HepG2 (cell line): Measurements from ENCODE around the gene C22orf31. TPM values are rescaled to one million over a fixed set of nuclear protein-coding genes. Genes with fewer than 3 reads are reported as not detected.
A peak's percentile ranks its signal among the peaks of the same experiment; 100 is the strongest.

Source experiments
- ATAC-seq: fragments of 200-7000 bp; cut with Tn5 transposase; 3 replicates; pipeline ENCODE4 v1.9.1; 2020; ENCODE audit warnings: mild to moderate bottlenecking, moderate library complexity
- BruUV-seq: library from RNA; stranded (reverse); fragments of 400-500 nt; replicated peaks from 2 replicates; lab custom pipeline; 2021; lab: Mats Ljungman, UMichigan
- CTCF ChIA-PET: fragments of 300-600 bp; formaldehyde crosslinking; extraction: SDS; loops from one replicate; lab custom pipeline; 2021; ENCODE audit warnings: low total read pairs, inconsistent platforms, low intra/inter-chr PET ratio; lab: Yijun Ruan, JAX
- POLR2A ChIA-PET: fragments of 350-600 bp; sonication (Branson Sonifier 250); formaldehyde crosslinking; loops from one replicate; lab custom pipeline; 2020; ENCODE audit warnings: antibody characterized with exemption, inconsistent platforms; lab: Yijun Ruan, JAX
- DNase-seq: peaks from one replicate; pipeline ENCODE4 v3.0.0-alpha.2; 2015; ENCODE audit warnings: low spot score
- FAIRE-seq: peaks from 3 replicates; lab custom pipeline; 2011; peaks lifted over from hg19 to GRCh38; lab: Jason Lieb, UNC
- H2AFZ ChIP-seq: one replicate; pipeline ENCODE4 v1.6.1; 2011; ENCODE audit warnings: low read length, inconsistent platforms
- H3K27ac ChIP-seq: fragments of 300-600 bp; 3 replicates; pipeline ENCODE4 v1.8.0; 2011; ENCODE audit warnings: mixed run types, mild to moderate bottlenecking, mixed read lengths, low read length, inconsistent platforms; ENCODE audit not compliant: insufficient read depth; ENCODE audit errors: extremely low read length
- H3K27me3 ChIP-seq, 2 experiments: fragments of 200-600 bp in 1 of 2; 2 replicates in 1 of 2; 3 replicates in 1 of 2; pipeline versions ENCODE4 v1.6.0 to v1.8.0; 2011; ENCODE audit warnings: low read length in 2 of 2, mild to moderate bottlenecking in 2 of 2, moderate library complexity in 2 of 2, inconsistent platforms in 1 of 2; ENCODE audit not compliant: insufficient read depth in 2 of 2, control insufficient read depth in 1 of 2
- H3K36me3 ChIP-seq, 2 experiments: fragments of 200-600 bp in 1 of 2; replicated peaks in 1 of 2; 2 replicates in 1 of 2; 3 replicates in 1 of 2; pipeline versions ENCODE4 v1.5.1 to v1.8.0; 2011; ENCODE audit warnings: low read length in 2 of 2, inconsistent platforms in 1 of 2; ENCODE audit not compliant: insufficient read depth in 2 of 2, control insufficient read depth in 1 of 2
- H3K4me1 ChIP-seq: 2 replicates; pipeline ENCODE4 v1.5.1; 2012; ENCODE audit warnings: low read length, inconsistent platforms; ENCODE audit not compliant: insufficient read depth
- H3K4me2 ChIP-seq: 2 replicates; pipeline ENCODE4 v1.6.0; 2011; ENCODE audit warnings: low read depth, low read length, inconsistent platforms
- H3K4me3 ChIP-seq, 3 experiments: fragments of 200-600 bp in 1 of 3; sonication (generic), shearing (Covaris generic) in 1 of 3; replicated peaks in 1 of 3; 2 replicates each; pipeline ENCODE4 v1.5.1; 2011 to 2016; ENCODE audit warnings: low read length in 3 of 3, inconsistent platforms in 2 of 3, low read depth in 2 of 3, mild to moderate bottlenecking in 2 of 3, control low read depth in 1 of 3, mixed read lengths in 1 of 3; ENCODE audit not compliant: insufficient read depth in 1 of 3
- H3K79me2 ChIP-seq: one replicate; pipeline ENCODE4 v1.6.1; 2011; ENCODE audit warnings: low read length, inconsistent platforms; ENCODE audit not compliant: insufficient read depth
- H3K9ac ChIP-seq: 2 replicates; pipeline ENCODE4 v1.6.0; 2011; ENCODE audit warnings: mild to moderate bottlenecking, low read depth, low read length, inconsistent platforms; ENCODE audit not compliant: insufficient read depth
- H3K9me3 ChIP-seq: 2 replicates; pipeline ENCODE4 v1.5.1; 2012; ENCODE audit warnings: mild to moderate bottlenecking, low read length
- H4K20me1 ChIP-seq: 2 replicates; pipeline ENCODE4 v1.6.0; 2011; ENCODE audit warnings: inconsistent platforms, mild to moderate bottlenecking, low read length, moderate library complexity; ENCODE audit not compliant: insufficient read depth
- CEBPG ChIP-seq: IDR thresholded peaks from 2 replicates; pipeline ENCODE4 v1.6.1; 2016
- ELF1 ChIP-seq: sonication (generic); formaldehyde crosslinking; IDR thresholded peaks from 2 replicates; pipeline ENCODE4 v1.4.0; 2020; ENCODE audit warnings: missing genetic modification reagents
- HNRNPLL ChIP-seq: fragments of 200-400 bp; formaldehyde crosslinking; IDR thresholded peaks from 2 replicates; pipeline ENCODE4 v1.6.1; 2017; ENCODE audit warnings: mild to moderate bottlenecking, low read depth, low read length; ENCODE audit not compliant: poor library complexity, severe bottlenecking
- MED1 ChIP-seq: sonication (generic); formaldehyde crosslinking; IDR thresholded peaks from 2 replicates; pipeline ENCODE4 v1.4.0; 2020; ENCODE audit warnings: missing genetic modification reagents
- MTF1 ChIP-seq: sonication (generic); formaldehyde crosslinking; IDR thresholded peaks from 2 replicates; pipeline ENCODE4 v1.5.0; 2020; ENCODE audit warnings: missing genetic modification reagents
- MXI1 ChIP-seq: IDR thresholded peaks from 3 replicates; pipeline ENCODE4 v1.6.1; 2012; ENCODE audit warnings: low read depth, low read length, inconsistent platforms, borderline replicate concordance
- NR2F1 ChIP-seq, 2 experiments: fragments of 450-650 bp in 1 of 2; formaldehyde crosslinking in 1 of 2; IDR thresholded peaks; 2 replicates each; pipeline versions ENCODE4 v1.5.0 to v1.6.1; 2016 to 2020; ENCODE audit warnings: mild to moderate bottlenecking in 1 of 2, missing compliant biosample characterization in 1 of 2, missing genetic modification reagents in 1 of 2, moderate library complexity in 1 of 2
- PHF21A ChIP-seq: sonication (generic); formaldehyde crosslinking; IDR thresholded peaks from 2 replicates; pipeline ENCODE4 v1.5.0; 2020; ENCODE audit warnings: mild to moderate bottlenecking, missing genetic modification reagents
- POLR2A ChIP-seq, 2 experiments: IDR thresholded peaks; 2 replicates each; pipeline ENCODE4 v1.6.1; 2011; ENCODE audit warnings: low read depth in 2 of 2, low read length in 2 of 2, mild to moderate bottlenecking in 1 of 2, moderate library complexity in 1 of 2; ENCODE audit not compliant: insufficient read depth in 1 of 2
- RARA ChIP-seq: IDR thresholded peaks from 2 replicates; pipeline ENCODE4 v1.6.1; 2016; ENCODE audit warnings: missing genetic modification reagents, missing compliant biosample characterization
- SALL1 ChIP-seq: sonication (generic); formaldehyde crosslinking; IDR thresholded peaks from 2 replicates; pipeline ENCODE4 v1.8.0; 2022; ENCODE audit warnings: mild to moderate bottlenecking, missing genetic modification reagents
- SOX13 ChIP-seq, 3 experiments: fragments of 450-650 bp in 1 of 3; sonication (generic) in 1 of 3; formaldehyde crosslinking in 1 of 3; IDR thresholded peaks in 2 of 3; conservative IDR thresholded peaks in 1 of 3; 2 replicates each; pipeline versions ENCODE4 v1.5.0 to v1.6.1; 2016 to 2020; ENCODE audit warnings: antibody characterized with exemption in 1 of 3, mild to moderate bottlenecking in 1 of 3, missing compliant biosample characterization in 1 of 3, missing genetic modification reagents in 1 of 3, moderate library complexity in 1 of 3
- SP1 ChIP-seq, 2 experiments: fragments of 450-650 bp in 1 of 2; sonication (generic) in 1 of 2; formaldehyde crosslinking in 1 of 2; IDR thresholded peaks; 2 replicates each; pipeline versions ENCODE4 v1.4.0 to v1.6.1; 2016 to 2020; ENCODE audit warnings: missing genetic modification reagents in 1 of 2
- SP5 ChIP-seq: IDR thresholded peaks from 2 replicates; pipeline ENCODE4 v1.6.1; 2016; ENCODE audit warnings: low read depth, borderline replicate concordance
- ZEB1 ChIP-seq: IDR thresholded peaks from 2 replicates; pipeline ENCODE4 v1.6.1; 2012; ENCODE audit warnings: mild to moderate bottlenecking, low read depth, inconsistent platforms; ENCODE audit not compliant: insufficient replicate concordance
- ZFY ChIP-seq: sonication (generic); formaldehyde crosslinking; IDR thresholded peaks from 2 replicates; pipeline ENCODE4 v1.4.0; 2020; ENCODE audit warnings: missing genetic modification reagents
- ZNF263 ChIP-seq: sonication (generic); formaldehyde crosslinking; IDR thresholded peaks from 2 replicates; pipeline ENCODE4 v1.4.0; 2020; ENCODE audit warnings: missing genetic modification reagents
- ZNF768 ChIP-seq: sonication (generic); formaldehyde crosslinking; IDR thresholded peaks from 2 replicates; pipeline ENCODE4 v1.4.0; 2020; ENCODE audit warnings: missing genetic modification reagents
- WGBS: methylation state at CpG from one replicate; pipeline ENCODE4 v1.1.6; 2017; ENCODE audit warnings: low lambda C conversion rate; 5-methylcytosine and 5-hydroxymethylcytosine counted together
- in situ Hi-C: cut with HindIII; loops from 2 replicates; pipeline ENCODE4 v1.10.0; 2017; ENCODE audit warnings: low pct_unique_long_range_greater_than_20kb; ENCODE audit not compliant: extremely low pct_ligation_motif_present
- intact Hi-C: fragments of 100-400 bp; cut with micrococcal nuclease; formaldehyde crosslinking; loops from one replicate; pipeline ENCODE4 v1.10.0; 2022; ENCODE audit not compliant: unreplicated experiment
- polyA plus RNA-seq, 8 experiments: library from polyadenylated mRNA; depleted of rRNA in 3 of 8; stranded (reverse) in 7 of 8; unstranded in 1 of 8; fragments of >200 nt; fragmentation: Illumina TruSeq in 4 of 8; extraction: Trizol in 4 of 8; gene quantifications; 2 replicates each; pipeline versions ENCODE4 v1.2.1 to v1.2.3, GENCODE V29; 2011 to 2016; ENCODE audit warnings: low read depth in 4 of 8, missing spikeins in 1 of 8, mixed read lengths in 1 of 8; ENCODE audit not compliant: insufficient read depth in 1 of 8
- total RNA-seq, 5 experiments: library from RNA; depleted of rRNA; stranded (reverse); fragments of >200 nt; fragmentation: Illumina TruSeq; extraction: Trizol; gene quantifications; 2 replicates each; pipeline ENCODE4 v1.2.3, GENCODE V29; 2016; ENCODE audit warnings: low read depth in 1 of 5
- TF ChIP-seq, protein P1 (sequence below), 2 experiments: fragments of 450-650 bp in 1 of 2; sonication (generic) in 1 of 2; formaldehyde crosslinking; IDR thresholded peaks; 2 replicates each; pipeline versions ENCODE4 v1.5.0 to v1.8.0; 2020 to 2022; ENCODE audit warnings: mild to moderate bottlenecking in 1 of 2, missing genetic modification reagents in 1 of 2
- TF ChIP-seq, protein P2 (sequence below): IDR thresholded peaks from 2 replicates; pipeline ENCODE4 v1.6.1; 2016; ENCODE audit warnings: control low read depth

C22orf31 gene
- total and polyA plus RNA-seq, 2 of the 13 experiments (the other 11 are each of a cell fraction or from before 2014, with no cell fraction given): not detected

DNA sequence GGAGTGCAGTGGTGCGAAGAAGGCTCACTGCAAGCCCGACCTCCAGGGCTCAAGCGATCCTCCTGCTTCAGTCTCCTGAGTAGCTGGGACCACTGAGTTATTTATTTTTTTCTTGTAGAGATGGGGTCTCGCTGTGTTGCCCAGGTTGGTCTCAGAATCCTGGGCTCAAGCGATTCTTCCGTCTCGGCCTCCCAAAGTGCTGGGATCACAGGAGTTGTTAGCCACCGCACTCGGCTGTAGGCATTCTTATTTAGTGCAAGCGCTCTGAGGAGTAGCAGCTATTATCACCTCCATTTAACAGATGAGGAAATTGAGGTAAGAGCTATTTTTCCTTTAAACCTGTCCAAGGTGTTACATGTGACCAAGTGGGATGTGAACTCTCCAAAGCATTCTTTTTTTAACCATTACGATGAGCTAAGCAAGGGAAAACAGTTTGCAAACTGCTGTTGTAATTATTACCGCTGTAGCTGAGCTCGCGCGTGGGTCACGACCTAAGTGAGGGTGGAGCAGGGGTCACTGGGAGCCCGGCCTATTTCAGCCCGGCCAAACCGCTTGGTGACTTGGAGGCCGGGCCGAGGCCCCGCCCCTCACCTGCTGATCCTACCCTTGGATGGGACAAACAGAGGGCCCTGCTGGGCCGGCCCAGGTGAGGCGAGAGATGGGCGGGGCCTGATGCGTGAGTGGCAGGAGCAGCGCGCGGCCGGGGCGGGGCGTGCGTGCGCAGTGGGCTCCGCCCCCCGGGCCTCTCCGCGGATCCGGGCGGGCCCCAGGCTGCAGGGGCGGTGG is 10.8 kb upstream of the C22orf31 start:
- in situ Hi-C loops (loop anchor here (5.0 kb wide), 1 partner anchor 80 kb away; no protein-coding TSS in a partner anchor), intact Hi-C loops (loop anchor here (5.0 kb wide), 1 partner anchor 80 kb away; no protein-coding TSS in a partner anchor)
- Histone ChIP-seq H4K20me1 (0 out of 2 replicates have a peak, but pooled peaks cover 4% of the 10 kb centered on the region), H3K4me2 (peak overlapping the region; percentile 93), H3K36me3 (no peaks in the 10 kb centered on the region), H3K4me1 (peaks cover 53% of the 10 kb centered on the region), H3K9ac (peak overlapping the region; percentile 47; the same call in 1 of the 2 replicates), H3K79me2 (no peaks in the 10 kb centered on the region), H3K27me3 (no peaks in the 10 kb centered on the region), H3K4me3 (peak overlapping the region; percentile 52 to 75 (median 59)), H3K27ac (no peak overlapping the region), H2AFZ (no peak overlapping the region), H3K9me3 (no peaks in the 10 kb centered on the region)
- no TSS peak for BruUV-seq
- peak; percentile 75 for ATAC-seq
- DNase-seq: peak; percentile 89
- no peak for FAIRE-seq
- POLR2A ChIA-PET: interaction anchor here (0.6 to 1.1 kb wide), 4 partner anchors 23 to 1263 kb away, joined by 3 to 5 read pairs (median 4); partner anchors contain the start of gene ZNRF3
- 2% methylated on average over 17 of the region's 41 CpGs for WGBS
- CTCF ChIA-PET: no interaction called here
- TF ChIP-seq POLR2A (IDR thresholded peaks at IDR 0.05; ENCODE audit: insufficient read depth in 1 of 2, low read depth in 2 of 2, low read length in 2 of 2): no peak
- TF ChIP-seq SOX13 (IDR thresholded peaks at IDR 0.05): no peak
- TF ChIP-seq SOX13 (CRISPR knock-in tag; conservative IDR thresholded peaks at IDR 0.05 in 1 of 2, IDR thresholded peaks at IDR 0.05 in 1 of 2): peak in 1 of 2 experiments; percentile 6; a peak in 1 of 4 replicates
- TF ChIP-seq SP5: peak; percentile 48; the same call in 1 of the 2 replicates
- TF ChIP-seq ZNF768 (CRISPR knock-in tag): peak; percentile 16; the same call in 1 of the 2 replicates
- TF ChIP-seq SP1 (IDR thresholded peaks at IDR 0.05): no peak
- TF ChIP-seq SP1 (CRISPR knock-in tag; IDR thresholded peaks at IDR 0.05): peak; percentile 66
- TF ChIP-seq HNRNPLL: peak; percentile 57
- 0 out of 2 replicates have a peak, but pooled peaks have one; percentile 18 for TF ChIP-seq RARA
- TF ChIP-seq ZFY (CRISPR knock-in tag): peak; percentile 25; the same call in 1 of the 2 replicates
- TF ChIP-seq MED1 (CRISPR knock-in tag): no peak
- peak; percentile 12; the same call in 1 of the 2 replicates for TF ChIP-seq SALL1
- TF ChIP-seq, protein P1, sequence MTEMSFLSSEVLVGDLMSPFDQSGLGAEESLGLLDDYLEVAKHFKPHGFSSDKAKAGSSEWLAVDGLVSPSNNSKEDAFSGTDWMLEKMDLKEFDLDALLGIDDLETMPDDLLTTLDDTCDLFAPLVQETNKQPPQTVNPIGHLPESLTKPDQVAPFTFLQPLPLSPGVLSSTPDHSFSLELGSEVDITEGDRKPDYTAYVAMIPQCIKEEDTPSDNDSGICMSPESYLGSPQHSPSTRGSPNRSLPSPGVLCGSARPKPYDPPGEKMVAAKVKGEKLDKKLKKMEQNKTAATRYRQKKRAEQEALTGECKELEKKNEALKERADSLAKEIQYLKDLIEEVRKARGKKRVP (CRISPR knock-in tag; IDR thresholded peaks at IDR 0.05): no peak
- TF ChIP-seq ELF1 (CRISPR knock-in tag): no peak
- no peak for TF ChIP-seq MTF1 (CRISPR knock-in tag)
- peak; percentile 81 for TF ChIP-seq ZEB1
- peak in 1 of 2 experiments; percentile 39; a peak in 2 of 4 replicates for TF ChIP-seq NR2F1 (CRISPR knock-in tag; IDR thresholded peaks at IDR 0.05)
- TF ChIP-seq, protein P2, sequence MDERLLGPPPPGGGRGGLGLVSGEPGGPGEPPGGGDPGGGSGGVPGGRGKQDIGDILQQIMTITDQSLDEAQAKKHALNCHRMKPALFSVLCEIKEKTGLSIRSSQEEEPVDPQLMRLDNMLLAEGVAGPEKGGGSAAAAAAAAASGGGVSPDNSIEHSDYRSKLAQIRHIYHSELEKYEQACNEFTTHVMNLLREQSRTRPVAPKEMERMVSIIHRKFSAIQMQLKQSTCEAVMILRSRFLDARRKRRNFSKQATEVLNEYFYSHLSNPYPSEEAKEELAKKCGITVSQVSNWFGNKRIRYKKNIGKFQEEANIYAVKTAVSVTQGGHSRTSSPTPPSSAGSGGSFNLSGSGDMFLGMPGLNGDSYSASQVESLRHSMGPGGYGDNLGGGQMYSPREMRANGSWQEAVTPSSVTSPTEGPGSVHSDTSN: peak; percentile 80
- TF ChIP-seq MXI1: peak; percentile 53; the same call in 1 of the 3 replicates
- TF ChIP-seq PHF21A (CRISPR knock-in tag): peak; percentile 45; the same call in 1 of the 2 replicates
- TF ChIP-seq CEBPG (CRISPR knock-in tag): no peak
- TF ChIP-seq ZNF263 (CRISPR knock-in tag): no peak
